NCI-H2029 (cell line): ENCODE measurements around the gene RPSA.
"Not testable (repeated sequence)": the region's sequence is repeated elsewhere in the genome, so short reads cannot be mapped to it uniquely, and the experiment has no call there.

Experiments
- DNase-seq: peaks from one replicate; lab custom pipeline; 2025; lab: John Stamatoyannopoulos, UW

The RPSA gene

GRCh38 chr3:39456159-39456558, 49.6 kb downstream of the RPSA start:
- DNase-seq, result no peak

DNA sequence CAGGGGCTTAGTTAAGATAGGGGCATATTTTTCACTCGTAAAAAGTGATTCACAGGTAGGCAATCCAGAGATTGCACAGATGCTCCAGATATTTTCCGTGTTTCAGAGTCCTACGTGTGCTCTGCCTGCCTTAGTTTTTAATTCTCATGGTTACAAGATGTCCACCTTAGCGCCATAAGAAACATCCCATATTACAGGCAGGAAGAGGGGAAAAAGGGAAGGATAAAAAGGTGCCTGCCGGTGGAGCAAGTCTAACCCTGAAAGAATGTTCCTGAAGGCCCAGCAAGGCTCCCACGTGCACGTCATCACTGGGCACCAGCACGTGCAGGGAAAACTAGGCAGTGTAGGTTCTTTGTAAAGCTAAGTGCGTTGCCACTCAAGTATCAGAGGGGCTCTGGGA, 50.8 kb downstream of the RPSA start:
- DNase-seq, result no peak

- DNase-seq, result not testable (repeated sequence)
These were observed 52.1 kb downstream of the RPSA start for GRCh38 chr3:39458579-39458978.

DNA sequence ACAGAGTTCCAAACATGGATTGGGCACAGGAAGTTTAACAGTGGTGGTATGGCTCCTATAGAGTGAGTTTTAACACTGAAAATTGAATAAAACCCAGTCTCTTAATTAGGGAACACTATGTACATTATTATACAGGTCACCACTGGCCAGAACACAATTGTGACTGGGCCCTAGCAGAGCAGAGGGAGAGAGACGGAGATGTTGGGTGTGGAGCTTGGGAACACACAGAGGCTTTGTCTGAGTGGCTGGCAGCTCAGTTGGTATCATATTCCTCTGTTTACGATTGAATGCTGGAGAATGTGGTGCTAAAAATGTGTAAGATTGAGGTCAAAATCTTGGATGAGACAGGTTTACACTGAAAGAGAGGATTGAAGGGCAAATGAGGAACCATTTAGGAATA, 54.2 kb downstream of the RPSA start:
- DNase-seq, result no peak
